MG63 (cell line): ENCODE data around the gene PPP1R16B. TPM values are rescaled to one million over a fixed set of nuclear protein-coding genes. Genes with fewer than 3 reads are reported as not detected.

Experiments used
- DNase-seq: peaks from one replicate; pipeline ENCODE4 v3.0.0-alpha.2; 2020
- H3K27me3 ChIP-seq: fragments of 250-450 bp; sonication (Bioruptor Pico); 2 replicates; pipeline ENCODE4 v1.5.1; 2020; ENCODE audit warnings: mild to moderate bottlenecking, moderate library complexity
- H3K36me3 ChIP-seq: fragments of 250-450 bp; sonication (Bioruptor Pico); 2 replicates; pipeline ENCODE4 v1.5.1; 2020; ENCODE audit warnings: mild to moderate bottlenecking, moderate library complexity
- H3K4me3 ChIP-seq: fragments of 250-450 bp; sonication (Bioruptor Pico); 2 replicates; pipeline ENCODE4 v1.5.1; 2020; ENCODE audit warnings: mild to moderate bottlenecking, moderate library complexity
- H3K9me3 ChIP-seq: fragments of 250-450 bp; sonication (Bioruptor Pico); 2 replicates; pipeline ENCODE4 v1.5.1; 2020; ENCODE audit warnings: mild to moderate bottlenecking, moderate library complexity
- total RNA-seq: library from RNA; depleted of rRNA; stranded (reverse); fragments of >200 nt; shearing (Covaris generic); gene quantifications from 2 replicates; pipeline ENCODE4 v1.2.3, GENCODE V29; 2014; ENCODE audit warnings: low replicate concordance

PPP1R16B gene
- total RNA-seq, 1 experiment from 2014 or later: not detected

DNA sequence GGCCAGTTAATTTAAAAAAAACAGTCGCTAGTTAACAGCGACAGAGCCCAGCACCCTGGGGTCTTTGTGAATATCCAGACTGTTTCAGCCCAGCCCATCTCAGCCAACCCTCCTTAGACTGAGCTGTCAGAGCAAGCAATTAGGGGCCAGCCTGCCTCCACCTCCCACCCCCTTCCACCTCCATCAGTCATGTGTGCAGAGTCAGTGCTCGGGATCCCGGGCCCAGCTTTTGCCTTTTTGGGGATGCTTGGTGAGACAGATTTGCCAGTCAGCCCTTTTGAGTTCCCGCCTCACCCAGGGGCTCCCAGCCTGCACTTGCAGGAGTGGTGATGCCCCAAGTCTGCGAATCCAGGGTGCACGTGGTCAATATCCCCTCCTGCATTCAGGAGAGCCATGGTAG, 114.2 kb downstream of the PPP1R16B start:
- no peaks in the 10 kb centered on the region for H3K36me3 ChIP-seq
- H3K9me3 ChIP-seq: no peaks in the 10 kb centered on the region
- DNase-seq: no peak
- H3K4me3 ChIP-seq: no peak overlapping the region
- no peaks in the 10 kb centered on the region; the same call in 1 of the 2 replicates for H3K27me3 ChIP-seq

DNA sequence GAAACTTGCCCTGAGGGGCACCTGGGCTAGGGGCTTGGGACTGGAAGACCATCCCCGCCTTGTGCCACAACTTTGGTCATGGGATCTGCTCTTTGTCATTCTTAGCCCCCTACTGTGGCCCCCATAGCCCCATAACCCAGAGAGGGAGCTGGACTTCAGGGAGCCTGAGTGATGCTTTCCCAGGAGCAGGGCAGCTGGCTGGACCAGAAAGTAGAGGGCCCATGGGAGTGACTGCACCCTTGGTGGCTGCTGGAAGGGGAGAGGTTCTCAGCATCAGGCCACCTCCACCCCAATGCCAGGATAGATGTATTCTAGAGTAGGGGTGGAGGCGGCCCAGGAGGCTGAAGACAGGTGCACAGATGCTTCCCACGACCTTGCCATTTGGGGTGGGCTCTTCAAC, 114.9 kb downstream of the PPP1R16B start:
- no peaks in the 10 kb centered on the region; the same call in 1 of the 2 replicates for H3K27me3 ChIP-seq
- DNase-seq: no peak
- no peaks in the 10 kb centered on the region for H3K36me3 ChIP-seq
- H3K9me3 ChIP-seq: no peaks in the 10 kb centered on the region
- H3K4me3 ChIP-seq: no peak overlapping the region

DNA sequence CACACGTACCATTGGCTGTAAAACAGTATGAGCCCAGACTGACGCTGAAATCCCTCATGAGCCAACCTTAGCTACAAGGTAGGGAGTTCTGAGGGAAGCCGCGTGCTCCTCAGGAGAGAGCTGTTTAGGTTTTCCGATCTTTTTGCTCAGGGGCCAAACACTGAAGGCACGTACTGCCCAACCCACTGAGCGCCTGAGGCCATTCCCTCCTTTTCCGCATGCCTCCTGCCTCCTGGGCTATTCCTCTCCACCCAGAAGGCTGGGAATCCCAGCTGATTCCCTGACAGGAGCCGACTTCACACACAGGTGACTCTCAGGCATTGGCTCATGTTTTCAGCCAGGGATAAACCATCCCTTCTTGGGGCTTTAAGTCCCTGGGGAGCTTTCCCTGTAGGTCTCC, 115.4 kb downstream of the PPP1R16B start:
- H3K27me3 ChIP-seq: no peaks in the 10 kb centered on the region; the same call in 1 of the 2 replicates
- no peaks in the 10 kb centered on the region for H3K36me3 ChIP-seq
- no peaks in the 10 kb centered on the region for H3K9me3 ChIP-seq
- no peak overlapping the region for H3K4me3 ChIP-seq
- DNase-seq: no peak

DNA sequence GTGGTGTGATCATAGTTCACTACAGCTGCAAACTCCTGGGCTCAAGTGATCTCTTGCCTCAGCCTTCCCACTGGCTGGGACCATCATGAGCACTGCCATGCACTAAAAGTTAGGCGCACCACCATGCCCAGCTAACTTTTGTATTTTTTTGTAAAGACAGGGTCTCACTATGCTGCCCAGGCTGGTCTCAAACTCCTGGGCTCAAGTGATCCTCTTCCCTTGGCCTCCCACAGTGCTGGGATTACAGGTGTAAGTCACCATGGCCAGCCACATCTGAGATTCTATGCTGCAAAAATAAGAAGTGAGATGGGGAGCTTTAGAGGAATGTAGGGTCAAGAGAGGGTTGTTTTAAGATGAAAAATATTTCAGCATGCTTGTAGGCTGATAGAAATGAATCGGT, 119.2 kb downstream of the PPP1R16B start:
- DNase-seq: no peak
- Histone ChIP-seq H3K9me3 (no peaks in the 10 kb centered on the region), H3K27me3 (no peaks in the 10 kb centered on the region; the same call in 1 of the 2 replicates), H3K4me3 (no peak overlapping the region), H3K36me3 (peaks cover 17% of the 10 kb centered on the region)

DNA sequence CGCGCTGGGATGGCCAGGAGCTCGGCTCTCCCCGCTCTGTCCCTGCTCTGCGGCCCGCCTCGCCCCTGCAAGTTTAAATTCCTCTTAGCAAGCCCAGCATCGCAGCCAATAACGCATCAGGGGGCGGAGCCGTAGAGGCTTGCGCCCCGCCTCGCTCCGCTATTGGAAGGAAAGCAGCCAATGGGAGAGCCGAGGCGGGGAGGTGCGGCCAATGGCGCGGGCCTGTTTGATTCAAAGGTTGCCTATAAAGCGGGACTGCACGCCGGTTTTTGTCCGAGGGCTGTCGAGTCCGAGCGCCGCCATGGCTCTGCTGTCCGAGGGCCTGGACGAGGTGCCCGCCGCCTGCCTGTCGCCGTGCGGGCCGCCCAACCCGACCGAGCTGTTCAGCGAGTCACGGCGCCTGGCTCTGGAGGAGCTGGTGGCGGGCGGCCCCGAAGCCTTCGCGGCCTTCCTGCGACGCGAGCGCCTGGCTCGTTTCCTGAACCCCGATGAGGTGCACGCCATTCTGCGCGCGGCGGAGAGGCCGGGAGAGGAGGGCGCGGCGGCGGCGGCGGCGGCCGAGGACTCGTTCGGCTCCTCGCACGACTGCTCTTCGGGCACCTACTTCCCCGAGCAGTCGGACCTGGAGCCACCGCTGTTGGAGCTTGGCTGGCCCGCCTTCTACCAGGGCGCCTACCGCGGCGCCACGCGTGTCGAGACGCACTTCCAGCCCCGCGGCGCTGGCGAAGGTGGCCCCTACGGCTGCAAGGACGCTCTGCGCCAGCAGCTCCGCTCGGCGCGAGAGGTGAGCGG, 120.8 kb downstream of the PPP1R16B start, which contains the start of gene FAM83D:
Gene FAM83D, plus strand, starts transcription at position 276 of the 792 bp plus-strand sequence. Its CDS starts 26 bp downstream, at position 302.
- peak within 1 kb of the TSS; percentile 77 for H3K4me3 ChIP-seq
- H3K9me3 ChIP-seq: no peaks in the 10 kb centered on the region
- peak; percentile 98 for DNase-seq
- no peaks in the 10 kb centered on the region for H3K27me3 ChIP-seq
- H3K36me3 ChIP-seq: peaks cover 30% of the 10 kb centered on the region

DNA sequence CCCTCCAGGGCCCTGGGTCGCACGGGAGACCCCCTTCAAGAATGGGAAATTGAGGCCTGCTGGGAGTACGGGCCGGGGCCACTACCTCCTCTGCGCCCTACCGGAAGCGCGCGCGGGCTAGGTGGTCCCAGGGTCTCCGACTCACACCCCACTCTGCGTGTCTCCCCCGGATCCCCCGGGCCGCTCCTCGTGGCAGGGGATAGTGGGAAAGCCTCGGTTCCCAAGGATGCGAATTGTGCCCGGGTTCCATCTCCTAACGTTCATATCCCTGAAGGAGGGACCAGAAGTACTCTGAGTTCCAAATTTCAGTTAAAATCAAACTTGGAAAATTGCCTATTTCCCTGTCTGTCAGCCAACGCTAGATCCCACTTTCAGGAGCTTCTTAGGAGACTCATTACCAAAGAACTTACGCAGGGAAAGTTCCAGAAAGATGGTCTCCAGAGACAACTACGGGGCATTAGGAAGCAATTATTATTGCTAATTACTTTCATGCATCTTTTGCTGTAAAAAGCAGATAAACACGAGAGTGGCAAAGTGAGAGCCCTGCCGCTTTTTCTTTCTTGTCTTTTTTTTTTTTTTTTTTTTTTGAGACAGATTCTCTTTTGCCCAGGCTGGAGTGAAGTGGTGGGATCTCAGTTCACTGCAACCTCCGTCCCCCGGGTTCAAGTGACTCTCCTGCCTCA, 121.6 kb downstream of the PPP1R16B start:
- H3K36me3 ChIP-seq: peaks cover 35% of the 10 kb centered on the region
- no peaks in the 10 kb centered on the region for H3K27me3 ChIP-seq
- peak overlapping the region; percentile 77 for H3K4me3 ChIP-seq
- H3K9me3 ChIP-seq: no peaks in the 10 kb centered on the region
- DNase-seq: no peak

DNA sequence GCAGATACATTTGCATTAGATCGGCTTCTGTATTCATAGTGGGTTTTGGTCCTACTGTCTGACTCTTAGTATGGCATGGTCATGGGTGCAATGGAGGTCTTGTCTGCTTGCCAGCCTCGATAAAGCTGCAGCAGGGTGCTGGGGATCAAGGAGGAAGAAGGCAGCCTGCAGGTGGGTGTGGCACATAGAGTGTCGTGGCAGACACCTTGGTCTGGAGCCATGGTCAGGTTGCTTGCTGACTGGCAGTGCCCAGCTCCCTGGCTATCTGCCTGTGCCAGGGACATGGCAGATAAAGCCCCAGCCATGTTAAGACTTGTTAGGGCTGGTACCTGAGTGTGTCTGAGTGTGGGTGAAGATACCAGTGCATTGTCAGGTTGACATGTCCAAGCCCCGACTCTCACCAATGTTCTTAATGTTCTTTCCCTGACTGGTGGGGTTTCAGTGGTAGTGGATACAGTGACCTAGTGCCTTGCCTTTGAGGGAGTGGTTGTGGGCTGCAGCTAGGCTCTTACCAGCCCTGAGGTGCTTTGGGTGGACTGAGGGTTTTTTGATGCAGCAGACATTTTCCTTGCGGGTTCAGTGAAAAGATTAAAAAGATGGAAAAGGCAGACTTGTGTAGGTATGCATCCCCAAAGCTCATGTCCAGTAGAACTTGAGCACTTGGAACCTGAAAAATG, 122.5 kb downstream of the PPP1R16B start:
- Histone ChIP-seq H3K27me3 (no peaks in the 10 kb centered on the region), H3K9me3 (no peaks in the 10 kb centered on the region), H3K4me3 (peak overlapping the region; percentile 77), H3K36me3 (peaks cover 35% of the 10 kb centered on the region)
- DNase-seq: peak; percentile 29

DNA sequence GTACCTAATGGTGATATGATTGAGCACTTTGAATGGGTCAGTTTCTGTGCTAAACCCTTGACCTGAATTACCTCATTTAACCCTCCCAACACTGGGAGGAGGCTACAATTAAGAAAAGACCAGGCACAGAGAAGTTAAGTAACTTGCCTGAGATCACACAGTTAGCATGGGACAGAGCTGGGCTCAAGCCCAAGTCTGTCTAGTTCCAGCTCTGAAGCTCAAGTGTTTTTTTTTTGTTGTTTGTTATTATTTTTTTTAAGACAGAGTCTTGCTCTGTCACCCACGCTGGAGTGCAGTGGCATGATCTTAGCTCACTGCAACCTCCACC, 124.7 kb downstream of the PPP1R16B start:
- no peaks in the 10 kb centered on the region for H3K27me3 ChIP-seq
- DNase-seq: no peak
- no peaks in the 10 kb centered on the region for H3K9me3 ChIP-seq
- no peak overlapping the region for H3K4me3 ChIP-seq
- H3K36me3 ChIP-seq: peaks cover 51% of the 10 kb centered on the region

DNA sequence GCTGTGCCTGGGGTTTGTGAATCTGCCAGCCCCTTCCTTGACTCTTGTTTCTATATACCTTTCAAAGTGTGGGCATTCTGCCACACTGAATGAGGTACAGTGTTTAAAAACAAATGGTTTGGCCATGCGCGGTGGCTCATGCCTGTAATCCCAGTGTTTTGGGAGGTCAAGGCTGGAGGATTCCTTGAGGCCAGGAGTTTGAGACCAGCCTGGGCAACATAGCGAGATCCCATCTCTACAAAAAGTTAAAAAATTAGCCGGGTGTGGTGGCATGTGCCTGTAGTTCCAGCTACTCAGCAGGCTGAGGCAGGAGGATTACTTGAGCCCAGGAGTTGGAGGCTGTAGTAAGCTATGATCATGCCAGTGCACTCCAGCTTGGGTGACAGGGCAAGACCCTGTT, 126.5 kb downstream of the PPP1R16B start:
- peak; percentile 71 for DNase-seq
- Histone ChIP-seq H3K9me3 (no peaks in the 10 kb centered on the region), H3K27me3 (no peaks in the 10 kb centered on the region), H3K4me3 (peak overlapping the region; percentile 3; the same call in 1 of the 2 replicates), H3K36me3 (peaks cover 68% of the 10 kb centered on the region)

DNA sequence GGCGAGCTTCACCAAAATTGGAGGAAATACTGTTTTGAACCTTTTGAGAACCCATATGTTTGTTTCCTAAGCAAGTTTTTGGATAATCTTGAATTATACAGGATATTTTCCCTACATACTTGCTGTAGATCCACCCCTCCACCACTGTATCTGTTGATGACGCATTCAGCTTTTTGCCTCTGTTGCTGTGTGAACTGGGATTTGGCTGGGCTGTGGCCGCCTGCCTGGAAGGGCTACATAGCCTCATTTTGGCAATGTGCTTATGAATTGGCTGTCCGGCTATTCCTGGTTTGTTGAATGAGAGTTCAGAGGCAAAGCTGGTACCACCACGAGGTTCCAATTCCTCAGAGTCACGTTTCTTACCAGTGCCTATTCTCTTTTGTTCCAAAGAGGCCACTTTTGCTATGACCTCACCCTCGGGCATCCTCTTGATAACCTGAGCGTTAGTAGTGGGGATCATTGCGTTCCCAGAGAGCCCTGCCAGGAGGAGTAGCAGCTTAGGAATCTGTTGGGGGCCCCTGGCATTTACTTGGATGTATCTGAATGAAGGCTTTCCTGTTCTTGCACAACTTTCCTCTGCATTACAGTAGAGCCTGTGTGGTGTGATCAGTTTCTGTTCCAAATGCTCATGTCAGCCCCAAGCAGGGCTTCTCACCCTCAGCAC, 127.1 kb downstream of the PPP1R16B start:
- H3K9me3 ChIP-seq: no peaks in the 10 kb centered on the region
- no peaks in the 10 kb centered on the region for H3K27me3 ChIP-seq
- peak overlapping the region; percentile 3; the same call in 1 of the 2 replicates for H3K4me3 ChIP-seq
- peaks cover 73% of the 10 kb centered on the region for H3K36me3 ChIP-seq
- DNase-seq: peak; percentile 95

DNA sequence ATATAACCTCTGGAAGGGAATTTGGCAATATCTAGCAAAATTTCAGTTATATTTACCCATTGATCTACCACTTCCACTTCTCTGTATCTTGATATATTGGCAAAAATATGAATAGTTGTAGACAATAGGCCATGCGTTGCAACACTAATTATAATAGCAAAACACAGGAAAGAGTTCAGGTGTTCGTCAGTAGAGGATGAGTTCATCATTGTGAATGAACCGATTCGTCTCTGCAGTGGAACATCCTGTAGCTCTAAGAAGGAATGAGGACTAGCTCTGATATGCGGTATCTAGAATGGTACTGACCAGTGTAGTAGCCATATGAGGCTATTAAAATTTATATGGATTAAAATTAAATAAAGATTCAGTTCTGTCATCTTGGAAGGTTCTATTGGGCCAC, 129.0 kb downstream of the PPP1R16B start:
- H3K9me3 ChIP-seq: no peaks in the 10 kb centered on the region
- peaks cover 78% of the 10 kb centered on the region for H3K36me3 ChIP-seq
- H3K27me3 ChIP-seq: no peaks in the 10 kb centered on the region
- DNase-seq: no peak
- H3K4me3 ChIP-seq: no peak overlapping the region

DNA sequence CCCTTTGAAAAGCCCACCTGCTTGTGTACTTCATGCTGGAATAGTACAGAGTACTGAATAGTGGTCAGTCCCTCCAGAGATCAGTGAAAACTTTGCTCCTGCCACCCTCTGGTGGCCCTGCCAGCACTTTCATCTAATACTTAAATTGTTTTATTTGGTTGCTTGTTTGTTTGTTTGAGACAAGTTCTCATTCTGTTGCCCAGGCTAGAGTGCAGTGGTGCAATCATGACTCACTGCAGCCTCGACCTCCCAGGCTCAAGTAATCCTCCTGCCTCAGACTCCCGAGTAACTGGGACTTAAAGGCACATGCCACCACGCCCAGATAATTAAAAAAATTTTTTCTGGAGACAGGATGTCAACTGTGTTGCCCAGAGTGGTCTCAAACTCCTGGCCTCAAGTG, 129.8 kb downstream of the PPP1R16B start:
- peaks cover 80% of the 10 kb centered on the region for H3K36me3 ChIP-seq
- peak; percentile 70 for DNase-seq
- no peaks in the 10 kb centered on the region for H3K9me3 ChIP-seq
- no peak overlapping the region for H3K4me3 ChIP-seq
- no peaks in the 10 kb centered on the region for H3K27me3 ChIP-seq

DNA sequence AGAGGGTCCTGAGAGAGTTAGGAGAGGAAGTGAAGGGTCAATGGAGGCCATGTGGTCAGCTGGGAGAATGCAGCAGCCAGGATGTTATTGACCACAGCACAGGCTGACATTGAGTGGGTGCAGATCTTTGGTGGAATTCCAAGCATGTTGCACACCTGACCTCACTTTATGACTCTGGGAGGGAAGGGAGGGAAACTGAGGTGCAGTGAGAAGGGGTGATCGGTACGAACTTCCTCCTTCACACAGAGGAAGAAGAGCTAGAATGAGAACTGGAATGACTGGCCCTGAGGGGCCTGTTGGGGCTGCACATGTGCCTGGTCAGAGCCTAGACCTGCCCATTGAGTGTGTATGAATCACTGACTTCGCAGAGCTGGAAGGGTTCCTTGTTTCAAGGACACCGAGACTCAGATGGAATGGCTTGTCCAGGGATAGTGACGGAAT, 130.5 kb downstream of the PPP1R16B start:
- peaks cover 82% of the 10 kb centered on the region for H3K36me3 ChIP-seq
- no peaks in the 10 kb centered on the region for H3K27me3 ChIP-seq
- no peaks in the 10 kb centered on the region for H3K9me3 ChIP-seq
- no peak overlapping the region for H3K4me3 ChIP-seq
- DNase-seq: no peak

DNA sequence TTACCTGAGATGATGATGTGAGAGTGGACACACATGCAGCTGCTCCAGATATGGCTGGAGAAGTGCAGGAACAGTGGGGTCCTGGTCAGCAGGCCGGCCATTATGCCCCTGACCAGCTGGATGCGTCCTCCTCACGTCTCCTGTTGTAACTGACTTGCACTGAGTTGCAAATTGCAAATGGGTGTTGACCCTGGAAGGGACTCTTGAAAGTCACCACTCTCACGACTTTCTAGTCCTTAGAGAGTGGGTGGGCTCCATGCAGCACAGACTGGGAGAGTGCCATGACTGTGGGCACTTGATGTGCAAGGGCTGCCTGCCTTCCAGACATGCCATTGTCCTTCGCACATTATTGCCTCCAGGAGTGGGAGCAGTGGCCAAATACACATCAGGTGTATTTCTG, 131.5 kb downstream of the PPP1R16B start:
- H3K36me3 ChIP-seq: peaks cover 84% of the 10 kb centered on the region
- no peak overlapping the region for H3K4me3 ChIP-seq
- H3K9me3 ChIP-seq: no peaks in the 10 kb centered on the region
- H3K27me3 ChIP-seq: no peaks in the 10 kb centered on the region
- DNase-seq: no peak

DNA sequence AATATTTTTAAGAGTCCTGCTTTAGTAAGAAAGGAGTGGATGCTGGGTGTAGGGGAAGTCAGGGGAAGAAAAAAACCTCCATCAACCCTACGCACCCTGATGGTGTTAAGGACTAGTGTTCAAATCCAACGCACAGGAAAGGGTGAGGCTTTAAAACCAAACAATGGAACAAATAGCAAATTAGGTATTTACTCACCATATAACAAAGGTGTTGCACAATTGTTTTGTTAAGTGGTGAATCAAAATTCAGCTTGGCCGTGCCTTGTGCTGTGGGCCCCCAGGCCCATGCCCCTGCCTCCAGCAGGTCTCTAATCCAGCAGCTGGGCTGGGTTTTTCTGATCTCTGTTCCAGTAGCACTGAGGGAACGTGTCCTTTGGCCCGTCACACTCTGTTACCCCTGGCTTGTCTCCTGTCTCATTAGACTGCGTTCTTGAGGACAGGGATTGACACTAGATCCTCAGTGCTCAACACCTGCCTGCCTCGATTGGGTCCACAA, 132.5 kb downstream of the PPP1R16B start:
- Histone ChIP-seq H3K9me3 (no peaks in the 10 kb centered on the region), H3K36me3 (peaks cover 94% of the 10 kb centered on the region), H3K27me3 (no peaks in the 10 kb centered on the region), H3K4me3 (no peak overlapping the region)
- no peak for DNase-seq

DNA sequence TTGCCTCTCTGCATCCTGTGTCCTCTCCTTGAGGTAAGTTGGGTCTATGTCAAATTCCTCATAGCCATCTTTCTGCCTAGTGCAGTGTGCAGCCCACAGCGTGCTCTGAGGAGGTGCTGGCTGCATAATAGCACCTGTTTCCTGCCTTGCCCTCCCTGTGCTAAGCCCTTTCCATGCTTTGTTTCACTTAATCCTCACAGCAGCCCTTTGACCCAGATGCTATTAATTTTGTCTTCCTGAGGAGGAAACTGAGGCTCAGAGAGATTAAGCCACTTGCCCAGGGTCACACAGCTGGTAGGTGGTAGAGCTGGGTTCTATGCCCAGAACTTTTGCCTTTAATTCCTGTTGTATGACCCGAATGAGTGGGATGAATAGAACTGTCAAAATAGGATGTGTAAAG, 134.2 kb downstream of the PPP1R16B start:
- Histone ChIP-seq H3K4me3 (no peak overlapping the region), H3K27me3 (no peaks in the 10 kb centered on the region), H3K9me3 (no peaks in the 10 kb centered on the region), H3K36me3 (peaks cover 99% of the 10 kb centered on the region)
- no peak for DNase-seq

DNA sequence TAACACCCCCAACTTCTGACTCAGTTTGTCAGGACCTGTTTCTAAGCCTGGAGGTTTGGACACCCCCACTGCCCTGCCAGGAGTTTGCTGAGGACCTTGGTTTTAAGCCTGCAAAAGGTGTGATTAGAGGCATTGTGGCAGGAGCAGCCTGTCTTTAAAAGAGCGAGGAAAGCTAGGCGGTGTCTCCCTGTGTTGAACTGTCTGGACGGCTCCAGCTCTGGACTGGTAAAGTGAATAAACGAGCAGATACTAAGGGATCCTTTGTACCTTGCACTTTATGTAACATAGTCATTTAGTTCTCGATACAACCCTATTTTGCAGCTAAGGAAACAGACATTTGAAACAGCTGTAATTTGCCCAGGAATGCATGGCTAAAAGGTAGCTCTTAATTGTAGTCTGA, 135.1 kb downstream of the PPP1R16B start:
- Histone ChIP-seq H3K27me3 (no peaks in the 10 kb centered on the region), H3K9me3 (no peaks in the 10 kb centered on the region), H3K4me3 (no peak overlapping the region), H3K36me3 (peaks cover 96% of the 10 kb centered on the region)
- no peak for DNase-seq
